ENCODE data around the gene RPS6KB2. TPM values are rescaled to one million over a fixed set of nuclear protein-coding genes. Genes with fewer than 3 reads are reported as not detected.

RPS6KB2 gene
- total RNA-seq, 3 donors from 2014 or later (not counting 1 experiment from before 2014, with no cell fraction given) = 81.0 to 89.6 (median 84.6) TPM

DNA sequence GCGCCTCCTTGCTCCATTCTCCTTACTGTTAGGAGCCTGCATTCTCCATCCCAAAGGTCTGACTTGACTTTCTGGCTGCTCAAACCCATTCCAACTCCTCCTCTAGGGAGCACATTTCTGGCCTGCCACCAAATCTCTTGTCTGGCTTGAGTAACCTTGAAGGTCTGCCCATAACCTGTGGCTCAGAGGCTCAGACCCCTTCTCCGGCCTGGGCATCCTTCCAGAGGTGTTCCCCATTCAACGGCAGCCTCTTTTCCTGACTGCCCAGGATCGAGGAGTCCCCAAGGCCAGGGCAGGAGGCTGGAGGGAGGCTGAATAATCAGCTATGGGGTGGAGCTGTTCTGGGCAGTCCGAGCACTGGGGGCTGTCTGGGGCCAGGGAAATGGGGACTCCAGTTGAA, 34.3 kb upstream of the RPS6KB2 start:
- Mint-ChIP-seq H3K9me3 (no peaks in the 10 kb centered on the region), H3K27ac (peak overlapping the region in 1 of 2 donors; percentile 29), H3K27me3 (ENCODE audit: low read depth in 2 of 2) (no peaks in the 10 kb centered on the region), H3K4me1 (peaks cover 29 to 60% of the 10 kb centered on the region in 2 donors), H3K4me3 (peak overlapping the region; percentile 76), H3K36me3 (no peaks in the 10 kb centered on the region)
- Histone ChIP-seq H3K4me1 (ENCODE audit: control insufficient read depth, insufficient read depth, low read length) (peaks cover 49% of the 10 kb centered on the region), H3K27me3 (ENCODE audit: control insufficient read depth, insufficient read depth, low read length) (no peaks in the 10 kb centered on the region), H3K27ac (ENCODE audit: low read length) (no peak overlapping the region), H3K9me3 (ENCODE audit: control insufficient read depth, insufficient read depth, low read length) (no peaks in the 10 kb centered on the region), H3K4me3 (ENCODE audit: low read length) (no peak overlapping the region), H3K36me3 (ENCODE audit: control insufficient read depth, insufficient read depth, low read length) (peaks cover 38% of the 10 kb centered on the region)
- WGBS (ENCODE audit: insufficient coverage) = 93% methylated on average over 5 of the region's 5 CpGs
- TF ChIP-seq, protein P1, sequence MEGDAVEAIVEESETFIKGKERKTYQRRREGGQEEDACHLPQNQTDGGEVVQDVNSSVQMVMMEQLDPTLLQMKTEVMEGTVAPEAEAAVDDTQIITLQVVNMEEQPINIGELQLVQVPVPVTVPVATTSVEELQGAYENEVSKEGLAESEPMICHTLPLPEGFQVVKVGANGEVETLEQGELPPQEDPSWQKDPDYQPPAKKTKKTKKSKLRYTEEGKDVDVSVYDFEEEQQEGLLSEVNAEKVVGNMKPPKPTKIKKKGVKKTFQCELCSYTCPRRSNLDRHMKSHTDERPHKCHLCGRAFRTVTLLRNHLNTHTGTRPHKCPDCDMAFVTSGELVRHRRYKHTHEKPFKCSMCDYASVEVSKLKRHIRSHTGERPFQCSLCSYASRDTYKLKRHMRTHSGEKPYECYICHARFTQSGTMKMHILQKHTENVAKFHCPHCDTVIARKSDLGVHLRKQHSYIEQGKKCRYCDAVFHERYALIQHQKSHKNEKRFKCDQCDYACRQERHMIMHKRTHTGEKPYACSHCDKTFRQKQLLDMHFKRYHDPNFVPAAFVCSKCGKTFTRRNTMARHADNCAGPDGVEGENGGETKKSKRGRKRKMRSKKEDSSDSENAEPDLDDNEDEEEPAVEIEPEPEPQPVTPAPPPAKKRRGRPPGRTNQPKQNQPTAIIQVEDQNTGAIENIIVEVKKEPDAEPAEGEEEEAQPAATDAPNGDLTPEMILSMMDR (IDR thresholded peaks at IDR 0.05) = no peak
- ATAC-seq (no peak), DNase-seq (no peak)
- intact Hi-C loops (cut with micrococcal nuclease) = no loop called here

DNA sequence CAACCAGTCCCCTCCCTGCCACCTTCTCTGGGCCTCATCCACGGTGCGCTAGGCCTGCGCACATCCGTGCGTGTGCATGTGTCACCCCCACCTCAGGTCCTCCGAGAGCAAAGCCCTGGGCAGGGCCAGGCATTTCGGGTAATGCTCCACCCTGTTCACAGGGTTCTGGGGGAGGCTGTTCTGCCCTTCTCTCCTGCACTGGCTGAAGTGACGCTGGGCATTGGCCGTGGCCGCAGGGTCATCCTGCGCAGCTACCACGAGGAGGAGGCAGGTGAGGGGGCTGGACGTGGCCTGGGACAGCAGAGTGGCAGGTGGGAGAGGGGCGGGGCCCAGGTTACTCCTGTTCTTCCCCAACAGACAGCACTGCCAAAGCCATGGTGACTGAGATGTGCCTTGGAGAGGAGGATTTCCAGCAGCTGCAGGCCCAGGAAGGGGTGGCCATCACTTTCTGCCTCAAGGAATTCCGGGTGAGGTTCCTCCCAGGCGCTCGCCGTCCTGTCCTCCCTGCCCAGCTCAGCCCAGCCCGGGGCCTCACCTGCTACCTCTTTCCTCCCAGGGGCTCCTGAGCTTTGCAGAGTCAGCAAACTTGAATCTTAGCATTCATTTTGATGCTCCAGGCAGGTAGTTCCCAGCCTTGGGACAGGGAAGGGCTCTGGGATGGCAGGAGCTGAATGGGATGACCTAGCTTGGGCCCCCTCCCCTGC, 32.6 kb upstream of the RPS6KB2 start:
- TF ChIP-seq, protein P1 (IDR thresholded peaks at IDR 0.05) = no peak
- Mint-ChIP-seq H3K36me3 (no peaks in the 10 kb centered on the region), H3K27me3 (ENCODE audit: low read depth in 2 of 2) (no peaks in the 10 kb centered on the region), H3K27ac (peak overlapping the region; percentile 68 to 88), H3K4me3 (no peak overlapping the region), H3K9me3 (no peaks in the 10 kb centered on the region), H3K4me1 (peaks cover 26 to 54% of the 10 kb centered on the region in 2 donors)
- WGBS (ENCODE audit: insufficient coverage) = 93% methylated on average over 17 of the region's 19 CpGs
- no peak for ATAC-seq
- Histone ChIP-seq H3K9me3 (ENCODE audit: control insufficient read depth, insufficient read depth, low read length) (no peaks in the 10 kb centered on the region), H3K27ac (ENCODE audit: low read length) (no peak overlapping the region), H3K36me3 (ENCODE audit: control insufficient read depth, insufficient read depth, low read length) (peaks cover 53% of the 10 kb centered on the region), H3K4me1 (ENCODE audit: control insufficient read depth, insufficient read depth, low read length) (peaks cover 64% of the 10 kb centered on the region), H3K4me3 (ENCODE audit: low read length) (no peak overlapping the region), H3K27me3 (ENCODE audit: control insufficient read depth, insufficient read depth, low read length) (no peaks in the 10 kb centered on the region)
- intact Hi-C loops (cut with micrococcal nuclease) = no loop called here
- no peak for DNase-seq

DNA sequence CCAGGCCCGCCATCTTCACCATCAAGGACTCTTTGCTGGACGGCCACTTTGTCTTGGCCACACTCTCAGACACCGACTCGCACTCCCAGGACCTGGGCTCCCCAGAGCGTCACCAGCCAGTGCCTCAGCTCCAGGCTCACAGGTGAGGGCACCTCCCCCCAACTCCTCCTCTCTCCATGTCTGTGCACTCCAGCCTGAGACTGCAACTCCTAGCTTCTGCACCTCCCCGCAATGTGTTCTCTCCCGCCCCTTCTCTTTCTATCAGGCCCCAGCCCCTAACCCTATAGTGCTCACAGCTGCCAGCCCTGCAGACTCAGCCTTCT, 32.1 kb upstream of the RPS6KB2 start:
- Mint-ChIP-seq H3K4me3 (no peak overlapping the region), H3K27me3 (ENCODE audit: low read depth in 2 of 2) (no peaks in the 10 kb centered on the region), H3K27ac (peak overlapping the region; percentile 68 to 88), H3K9me3 (no peaks in the 10 kb centered on the region), H3K36me3 (no peaks in the 10 kb centered on the region), H3K4me1 (peaks cover 29 to 55% of the 10 kb centered on the region in 2 donors)
- H3K27me3 ChIP-seq (ENCODE audit: control insufficient read depth, insufficient read depth, low read length) = no peaks in the 10 kb centered on the region
- TF ChIP-seq, protein P1 (IDR thresholded peaks at IDR 0.05) = no peak
- DNase-seq (no peak), ATAC-seq (no peak)
- H3K4me1 ChIP-seq (ENCODE audit: control insufficient read depth, insufficient read depth, low read length) = peaks cover 64% of the 10 kb centered on the region
- intact Hi-C loops (cut with micrococcal nuclease) = no loop called here
- H3K9me3 ChIP-seq (ENCODE audit: control insufficient read depth, insufficient read depth, low read length) = no peaks in the 10 kb centered on the region
- H3K4me3 ChIP-seq (ENCODE audit: low read length) = no peak overlapping the region
- 96% methylated on average over 7 of the region's 7 CpGs for WGBS (ENCODE audit: insufficient coverage)
- peaks cover 54% of the 10 kb centered on the region for H3K36me3 ChIP-seq (ENCODE audit: control insufficient read depth, insufficient read depth, low read length)
- no peak overlapping the region for H3K27ac ChIP-seq (ENCODE audit: low read length)
